LoVo (cell line): Measurements from ENCODE around the gene PDGFRB.

ENCODE experiments used
- DNase-seq: peaks from one replicate; pipeline ENCODE4 v3.0.0-alpha.2; 2016; ENCODE audit warnings: low spot score

The PDGFRB gene

GRCh38 chr5:150129813-150130492, 25.7 kb downstream of the PDGFRB start:
- peak; percentile 72 for DNase-seq

DNA sequence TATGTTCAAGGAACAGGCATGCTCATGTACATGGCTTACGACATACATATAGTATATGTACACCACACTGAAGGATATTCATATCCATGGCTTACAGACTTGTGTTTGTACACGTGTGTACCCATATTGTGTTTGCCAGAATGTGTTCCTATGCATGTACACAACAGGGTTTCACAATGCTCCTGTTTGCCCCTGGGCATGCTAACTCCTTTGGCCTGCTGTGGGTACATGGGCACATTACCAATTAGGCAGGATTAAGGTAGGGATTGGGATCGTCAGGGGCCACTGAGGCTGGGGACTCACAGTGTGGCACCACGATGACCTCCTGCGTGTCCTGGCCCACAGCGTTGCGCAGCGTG, 26.2 kb downstream of the PDGFRB start:
- DNase-seq: no peak

- no peak for DNase-seq
Observed at GRCh38 chr5:150126921-150127265, 28.8 kb downstream of the PDGFRB start.

- no peak for DNase-seq
Observed at GRCh38 chr5:150126199-150126920, 29.3 kb downstream of the PDGFRB start.

GRCh38 chr5:150125334-150125733, 30.3 kb downstream of the PDGFRB start:
- DNase-seq: no peak

GRCh38 chr5:150124596-150124995, 31.0 kb downstream of the PDGFRB start:
- DNase-seq: no peak

DNA sequence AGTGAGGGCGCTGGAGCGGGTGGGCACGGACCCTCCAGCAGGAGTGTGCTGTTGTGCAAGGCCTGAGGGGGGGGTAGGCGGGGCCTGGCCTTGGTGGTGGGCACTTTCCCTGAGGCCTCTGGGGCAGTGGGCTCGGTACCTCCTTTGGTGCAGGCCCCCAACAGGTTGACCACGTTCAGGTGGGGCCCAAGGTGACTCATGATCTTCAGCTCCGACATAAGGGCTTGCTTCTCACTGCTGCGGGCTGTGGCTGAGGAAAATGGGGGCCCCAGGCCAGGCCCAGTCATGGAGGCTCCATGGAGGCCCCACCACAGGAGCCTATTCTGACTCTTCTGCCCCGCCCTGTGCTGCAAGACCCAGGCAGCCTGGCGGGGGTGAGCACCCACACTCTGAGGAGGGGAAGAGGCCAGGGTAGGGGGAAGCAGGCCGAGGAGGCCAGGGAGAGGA, 31.5 kb downstream of the PDGFRB start:
- no peak for DNase-seq

GRCh38 chr5:150123542-150123941, 32.1 kb downstream of the PDGFRB start:
- no peak for DNase-seq

GRCh38 chr5:150122536-150123481, 32.8 kb downstream of the PDGFRB start:
- no peak for DNase-seq

DNA sequence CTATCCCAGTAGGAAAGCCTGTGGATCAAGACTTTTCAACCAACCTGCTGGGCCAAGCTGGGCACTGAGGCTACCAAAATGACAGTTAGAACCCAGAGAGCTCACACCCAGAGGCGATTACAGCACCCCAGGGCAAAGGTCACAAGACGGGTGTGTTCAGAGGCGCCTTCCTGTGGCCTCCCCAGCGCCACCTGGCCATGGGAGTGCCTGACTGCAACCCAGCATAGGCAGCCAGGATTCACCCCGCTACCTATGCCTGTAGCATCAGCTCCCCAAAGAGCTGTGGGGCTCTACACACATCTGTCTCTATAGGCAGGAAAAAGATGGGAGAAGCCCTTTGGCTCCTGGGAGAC, 33.5 kb downstream of the PDGFRB start:
- DNase-seq: peak; percentile 57

- DNase-seq: no peak
Observed at GRCh38 chr5:150121448-150122157, 34.0 kb downstream of the PDGFRB start.

- DNase-seq: no peak
Observed at GRCh38 chr5:150120617-150121447, 34.8 kb downstream of the PDGFRB start.

- DNase-seq: no peak
Observed at GRCh38 chr5:150120062-150120441, 35.6 kb downstream of the PDGFRB start.

DNA sequence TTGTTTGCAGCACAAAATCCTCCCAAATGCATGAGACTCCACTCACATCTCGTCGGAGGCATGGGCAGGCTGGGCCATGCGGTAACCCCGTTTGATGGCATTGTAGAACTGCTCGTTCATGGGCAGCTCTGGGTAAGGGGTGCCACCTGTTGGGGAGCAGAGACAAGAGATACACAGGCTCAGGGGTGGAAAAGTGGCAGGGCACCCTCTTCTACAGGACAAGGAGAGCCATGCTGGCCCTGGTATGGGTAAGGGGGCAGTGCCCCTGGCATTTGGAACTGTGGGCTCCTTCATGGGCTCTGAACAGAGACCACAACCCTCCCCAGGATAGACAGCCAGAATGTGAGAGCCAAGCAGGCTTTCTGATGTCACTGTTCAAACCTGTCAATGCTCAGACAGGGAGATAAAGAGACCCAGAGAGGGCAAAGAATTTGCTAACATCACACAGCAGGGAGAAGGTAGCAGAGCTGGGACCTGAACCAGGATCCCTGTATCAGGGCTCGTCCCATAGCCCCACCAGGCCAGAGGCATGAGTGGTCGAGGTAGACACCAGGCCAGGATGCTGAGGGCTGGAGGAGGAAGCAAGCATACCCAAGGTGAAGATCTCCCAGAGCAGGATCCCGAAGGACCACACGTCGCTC, 36.1 kb downstream of the PDGFRB start:
- no peak for DNase-seq

- no peak for DNase-seq
Observed at GRCh38 chr5:150118561-150119229, 37.0 kb downstream of the PDGFRB start.

GRCh38 chr5:150117945-150118560, 37.6 kb downstream of the PDGFRB start:
- no peak for DNase-seq

DNA sequence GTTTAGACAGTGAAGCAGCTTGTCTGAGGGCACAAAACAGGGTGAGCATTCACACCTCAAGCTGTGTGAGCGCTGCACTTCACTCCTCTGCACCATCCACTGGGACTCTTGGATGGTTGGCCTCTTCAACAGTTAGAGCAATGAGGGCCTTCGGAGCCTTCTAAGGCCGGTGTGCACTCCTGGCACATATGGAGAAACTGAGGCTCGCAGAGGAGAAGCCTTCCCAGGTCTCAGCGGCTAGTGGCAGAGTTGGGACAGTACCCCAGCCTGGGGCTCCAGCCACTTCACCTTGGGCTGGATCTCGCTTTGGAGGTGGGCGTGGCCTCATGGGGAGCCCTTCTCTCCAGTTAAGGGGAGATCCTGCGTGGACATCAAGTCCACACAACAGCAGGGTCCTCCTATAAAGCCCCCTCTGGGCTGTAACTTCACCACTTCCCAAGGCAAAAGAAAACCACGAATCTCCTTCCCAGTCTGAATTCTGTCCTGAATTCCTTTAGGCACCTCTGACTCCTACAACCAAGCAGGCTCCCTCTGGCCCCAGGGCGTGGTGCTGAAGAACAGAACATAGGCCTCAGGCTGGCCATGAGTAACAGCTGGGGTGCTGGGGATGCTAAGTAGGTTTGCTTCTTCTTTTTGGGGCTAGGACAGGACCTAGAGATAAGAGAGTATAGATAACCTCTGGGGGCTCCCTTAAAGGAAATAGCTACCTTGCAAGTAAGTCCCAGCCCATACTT, 38.8 kb downstream of the PDGFRB start:
- DNase-seq: no peak

DNA sequence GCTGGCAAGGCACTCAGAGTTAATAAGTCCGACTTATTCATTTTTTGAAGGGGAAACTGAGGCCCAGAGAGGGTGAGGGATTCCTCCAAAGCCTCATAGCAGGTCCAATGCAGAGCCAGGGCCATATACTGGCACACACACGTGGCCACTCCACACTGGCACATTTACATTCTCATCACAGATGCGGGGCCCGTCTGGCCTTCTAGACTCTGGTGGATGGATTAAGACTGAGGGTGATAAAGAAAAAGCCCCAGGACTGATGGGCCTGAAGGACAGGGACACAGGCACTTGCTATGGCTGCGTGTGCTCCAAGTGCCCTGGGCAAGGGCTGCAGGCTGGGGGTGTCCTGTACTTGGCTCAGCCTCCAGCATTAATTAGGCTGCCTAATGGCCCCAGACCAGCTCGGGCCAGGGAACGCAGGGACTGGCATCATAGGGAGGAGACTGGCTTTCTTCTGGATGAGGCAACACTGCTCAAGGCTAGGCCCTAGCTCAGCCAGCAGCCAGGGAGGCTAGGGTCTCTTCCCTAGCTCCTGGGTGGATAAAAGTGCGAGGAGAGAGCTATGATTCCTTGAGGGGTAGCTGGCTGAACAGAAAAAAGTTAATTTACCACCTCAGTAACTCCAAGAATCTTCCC, 40.8 kb downstream of the PDGFRB start:
- no peak for DNase-seq
